H9 (cell line): ENCODE measurements around the gene MAST4. TPM values are rescaled to one million over a fixed set of nuclear protein-coding genes. Genes with fewer than 3 reads are reported as not detected.

Experiments used
- DNase-seq: peaks from one replicate; pipeline ENCODE4 v3.0.0-alpha.2; 2017
- H2AFZ ChIP-seq: one replicate; pipeline ENCODE4 v1.6.1; 2013; ENCODE audit warnings: mild to moderate bottlenecking, low read length, control low read depth, moderate library complexity
- H2AK5ac ChIP-seq: 2 replicates; pipeline ENCODE4 v1.6.1; 2013; ENCODE audit warnings: low read length, control low read depth, mixed read lengths; ENCODE audit not compliant: insufficient read length
- H2BK120ac ChIP-seq: one replicate; pipeline ENCODE4 v1.6.1; 2013; ENCODE audit warnings: low read depth, mild to moderate bottlenecking, low read length, control low read depth, inconsistent platforms; ENCODE audit not compliant: poor library complexity, severe bottlenecking
- H2BK12ac ChIP-seq: 2 replicates; pipeline ENCODE4 v1.6.1; 2013; ENCODE audit warnings: low read length, control low read depth, mixed read lengths, low read depth; ENCODE audit not compliant: insufficient read length
- H2BK15ac ChIP-seq: 2 replicates; pipeline ENCODE4 v1.6.1; 2013; ENCODE audit warnings: low read depth, low read length, control low read depth
- H2BK20ac ChIP-seq: one replicate; pipeline ENCODE4 v1.6.1; 2013; ENCODE audit warnings: low read depth, mild to moderate bottlenecking, low read length, control low read depth, inconsistent platforms; ENCODE audit not compliant: poor library complexity, severe bottlenecking
- H2BK5ac ChIP-seq: 2 replicates; pipeline ENCODE4 v1.6.1; 2013; ENCODE audit warnings: low read length, control low read depth, mixed read lengths; ENCODE audit not compliant: insufficient read length
- H3K14ac ChIP-seq: 2 replicates; pipeline ENCODE4 v1.6.1; 2013; ENCODE audit warnings: low read length, control low read depth; ENCODE audit not compliant: insufficient read depth
- H3K18ac ChIP-seq: 2 replicates; pipeline ENCODE4 v1.6.1; 2013; ENCODE audit warnings: low read depth, mild to moderate bottlenecking, mixed read lengths, low read length, control low read depth; ENCODE audit not compliant: insufficient read length
- H3K23ac ChIP-seq: 2 replicates; pipeline ENCODE4 v1.6.1; 2013; ENCODE audit warnings: low read length, control low read depth, mixed read lengths, low read depth; ENCODE audit not compliant: insufficient read length
- H3K23me2 ChIP-seq: 2 replicates; pipeline ENCODE4 v1.6.1; 2013; ENCODE audit warnings: low read depth, mild to moderate bottlenecking, mixed read lengths, low read length, control low read depth; ENCODE audit not compliant: insufficient read length, poor library complexity, severe bottlenecking
- H3K27ac ChIP-seq: 2 replicates; pipeline ENCODE4 v1.5.1; 2013; ENCODE audit warnings: low read length, control low read depth, mixed read lengths, low read depth; ENCODE audit not compliant: insufficient read length
- H3K27me3 ChIP-seq: 2 replicates; pipeline ENCODE4 v1.6.1; 2013; ENCODE audit warnings: low read length, control low read depth, inconsistent platforms; ENCODE audit not compliant: insufficient read depth
- H3K4ac ChIP-seq: 2 replicates; pipeline ENCODE4 v1.6.1; 2013; ENCODE audit warnings: low read depth, mild to moderate bottlenecking, control low read depth, inconsistent platforms, low read length, moderate library complexity
- H3K4me1 ChIP-seq: 2 replicates; pipeline ENCODE4 v1.6.1; 2013; ENCODE audit warnings: low read length, control low read depth, inconsistent platforms; ENCODE audit not compliant: insufficient read depth
- H3K4me2 ChIP-seq: 2 replicates; pipeline ENCODE4 v1.6.1; 2013; ENCODE audit warnings: low read length, control low read depth, mixed read lengths; ENCODE audit not compliant: insufficient read length, insufficient read depth
- H3K56ac ChIP-seq: 2 replicates; pipeline ENCODE4 v1.6.1; 2013; ENCODE audit warnings: low read depth, mild to moderate bottlenecking, mixed read lengths, low read length, control low read depth; ENCODE audit not compliant: insufficient read length
- H3K79me1 ChIP-seq: 2 replicates; pipeline ENCODE4 v1.6.1; 2013; ENCODE audit warnings: low read depth, mild to moderate bottlenecking, moderate library complexity, low read length, control low read depth, inconsistent platforms; ENCODE audit not compliant: insufficient read depth, poor library complexity, severe bottlenecking
- H3K79me2 ChIP-seq: 2 replicates; pipeline ENCODE4 v1.6.1; 2013; ENCODE audit warnings: low read length, control low read depth, inconsistent platforms; ENCODE audit not compliant: insufficient read depth
- H3K9ac ChIP-seq: 2 replicates; pipeline ENCODE4 v1.6.1; 2013; ENCODE audit warnings: low read length, control low read depth, mixed read lengths; ENCODE audit not compliant: insufficient read length; ENCODE audit errors: extremely low read depth
- H3K9me3 ChIP-seq: one replicate; pipeline ENCODE4 v1.6.1; 2013; ENCODE audit warnings: low read depth, low read length, inconsistent platforms; ENCODE audit not compliant: control insufficient read depth
- H3T11ph ChIP-seq: one replicate; pipeline ENCODE4 v1.6.1; 2013; ENCODE audit warnings: mild to moderate bottlenecking, low read length, control low read depth, inconsistent platforms
- H4K20me1 ChIP-seq: one replicate; pipeline ENCODE4 v1.6.1; 2013; ENCODE audit not compliant: control insufficient read depth, insufficient read length, insufficient read depth
- H4K5ac ChIP-seq: 2 replicates; pipeline ENCODE4 v1.6.1; 2013; ENCODE audit warnings: low read depth, mild to moderate bottlenecking, mixed read lengths, low read length, control low read depth; ENCODE audit not compliant: insufficient read length
- H4K8ac ChIP-seq: replicated peaks from 2 replicates; pipeline ENCODE4 v1.6.1; 2013; ENCODE audit warnings: low read length, control low read depth, mixed read lengths, low read depth; ENCODE audit not compliant: insufficient read length
- H4K91ac ChIP-seq: 2 replicates; pipeline ENCODE4 v1.6.1; 2013; ENCODE audit warnings: low read depth, mild to moderate bottlenecking, moderate library complexity, mixed read lengths, low read length, control low read depth; ENCODE audit not compliant: insufficient read length
- H3K27ac Mint-ChIP-seq, 3 experiments: 2 replicates in 2 of 3; 3 replicates in 1 of 3; pipeline ENCODE4 v1.8.0; 2020 to 2021; ENCODE audit warnings: mixed read lengths in 3 of 3, mild to moderate bottlenecking in 1 of 3, moderate library complexity in 1 of 3
- H3K27me3 Mint-ChIP-seq: 2 replicates; pipeline ENCODE4 v1.8.0; 2021; ENCODE audit warnings: low read depth, mild to moderate bottlenecking, moderate library complexity, mixed read lengths
- H3K36me3 Mint-ChIP-seq, 3 experiments: 2 replicates in 2 of 3; 3 replicates in 1 of 3; pipeline ENCODE4 v1.8.0; 2020 to 2021; ENCODE audit warnings: low read depth in 3 of 3, mixed read lengths in 3 of 3; ENCODE audit not compliant: insufficient read depth in 1 of 3
- H3K4me1 Mint-ChIP-seq, 2 experiments: 2 replicates each; pipeline ENCODE4 v1.8.0; 2020; ENCODE audit warnings: mixed read lengths in 2 of 2
- H3K4me3 Mint-ChIP-seq, 2 experiments: 2 replicates in 1 of 2; 3 replicates in 1 of 2; pipeline ENCODE4 v1.8.0; 2020 to 2021; ENCODE audit warnings: mild to moderate bottlenecking in 2 of 2, mixed read lengths in 2 of 2, moderate library complexity in 1 of 2
- H3K9me3 Mint-ChIP-seq, 2 experiments: 2 replicates in 1 of 2; 3 replicates in 1 of 2; pipeline ENCODE4 v1.8.0; 2020; ENCODE audit warnings: mild to moderate bottlenecking in 2 of 2, mixed read lengths in 2 of 2, moderate library complexity in 1 of 2
- CTCF ChIP-seq: fragments of 200-600 bp; sonication (generic); conservative IDR thresholded peaks from 3 replicates; pipeline ENCODE4 v1.8.0; 2021; ENCODE audit warnings: antibody characterized with exemption, mild to moderate bottlenecking
- WGBS: extraction: QIAGEN DNeasy Blood & Tissue Kit; methylation state at CpG from one replicate; pipeline ENCODE4 v1.1.7; 2013; ENCODE audit warnings: missing lambda C conversion rate, low lambda C conversion rate, mixed read lengths; ENCODE audit not compliant: insufficient read length; ENCODE audit errors: extremely low coverage; 5-methylcytosine and 5-hydroxymethylcytosine counted together
- total RNA-seq: library from RNA; stranded (reverse); gene quantifications from 2 replicates; pipeline ENCODE4 v1.2.1, GENCODE V29; 2021

MAST4 gene
- total RNA-seq, 1 experiment from 2014 or later: 3.7 TPM

- WGBS: no CpG with 5 or more reads among the region's 5 CpGs
- Histone ChIP-seq H2BK5ac (no peak overlapping the region), H2BK15ac (no peak overlapping the region)
These were observed 16.0 kb downstream of the MAST4 start for GRCh38 chr5:66612226-66612625.

More at GRCh38 chr5:66612226-66612625, 16.0 kb downstream of the MAST4 start:
- no peak overlapping the region for H3K27ac ChIP-seq
- no peak overlapping the region for H3K4ac ChIP-seq
- H3K9me3 Mint-ChIP-seq: no peaks in the 10 kb centered on the region
- no peaks in the 10 kb centered on the region for H3K27me3 Mint-ChIP-seq
- no peaks in the 10 kb centered on the region for H3K79me2 ChIP-seq
- no peaks in the 10 kb centered on the region for H3K36me3 Mint-ChIP-seq
- H3K4me3 Mint-ChIP-seq: no peak overlapping the region
- no peak overlapping the region for H2BK20ac ChIP-seq
- no peak overlapping the region for H3K14ac ChIP-seq
- no peak overlapping the region for H2BK12ac ChIP-seq
- no peak overlapping the region for H3K9ac ChIP-seq
- H4K5ac ChIP-seq: no peak overlapping the region
- no peaks in the 10 kb centered on the region for H3K9me3 ChIP-seq
- H3K4me1 ChIP-seq: no peaks in the 10 kb centered on the region
- no peak overlapping the region for H4K8ac ChIP-seq
- H4K91ac ChIP-seq: no peak overlapping the region
- H3K4me1 Mint-ChIP-seq: peaks cover 7 to 13% of the 10 kb centered on the region in 2 experiments
- no peak overlapping the region for H2BK120ac ChIP-seq
- H3K23me2 ChIP-seq: no peaks in the 10 kb centered on the region
- H3K4me2 ChIP-seq: no peak overlapping the region
- H4K20me1 ChIP-seq: no peaks in the 10 kb centered on the region
- no peak overlapping the region for H3K56ac ChIP-seq
- no peaks in the 10 kb centered on the region for H3K27me3 ChIP-seq
- H3K79me1 ChIP-seq: no peaks in the 10 kb centered on the region
- H3K23ac ChIP-seq: no peak overlapping the region
- no peak overlapping the region for H2AK5ac ChIP-seq
- H3K18ac ChIP-seq: no peak overlapping the region
- TF ChIP-seq CTCF: no peak
- no peak overlapping the region for H3T11ph ChIP-seq
- no peak for DNase-seq
- no peak overlapping the region for H3K27ac Mint-ChIP-seq
- H2AFZ ChIP-seq: no peak overlapping the region
